ENCODE results near the gene CCDC51. TPM values are rescaled to one million over a fixed set of nuclear protein-coding genes. Genes with fewer than 3 reads are reported as not detected.

CCDC51 gene
- total and polyA plus RNA-seq, 4 donors = 6.6 to 14.4 (median 11.1) TPM

Other genes with a start within 250 kb of the CCDC51 start
- gene CAMP, start 216.6 kb downstream of the CCDC51 start, total RNA-seq = 1 to 10 TPM; 1.3 to 1.9 TPM
- 1 to 10 TPM; 1.5 to 5.5 TPM for gene CAMP, start 216.6 kb downstream of the CCDC51 start, polyA plus RNA-seq
- gene ZNF589, start 199.0 kb downstream of the CCDC51 start, total RNA-seq = 10 to 100 TPM; 13.1 to 14.7 TPM
- 1 to 10 TPM; 3.4 to 6.8 TPM for gene ZNF589, start 199.0 kb downstream of the CCDC51 start, polyA plus RNA-seq
- gene NME6, start 138.8 kb downstream of the CCDC51 start, total RNA-seq = 10 to 100 TPM; 27.1 to 35.4 TPM
- gene NME6, start 138.8 kb downstream of the CCDC51 start, polyA plus RNA-seq = 10 to 100 TPM; 18.2 to 19.3 TPM
- not detected for gene SPINK8, start 106.5 kb downstream of the CCDC51 start, total RNA-seq
- gene SPINK8, start 106.5 kb downstream of the CCDC51 start, polyA plus RNA-seq = not detected
- gene FBXW12, start 67.9 kb downstream of the CCDC51 start, total RNA-seq = not detected
- gene FBXW12, start 67.9 kb downstream of the CCDC51 start, polyA plus RNA-seq = not detected
- gene PLXNB1, start 10.0 kb downstream of the CCDC51 start, total RNA-seq = 100 to 1,000 TPM in 1 of 2 donors, 10 to 100 TPM in 1; 89.8 to 123 TPM
- gene PLXNB1, start 10.0 kb downstream of the CCDC51 start, polyA plus RNA-seq = 10 to 100 TPM; 36.0 to 82.4 TPM
- gene TMA7, start 138 bp upstream of the CCDC51 start, total RNA-seq = 100 to 1,000 TPM; 152 to 176 TPM
- 100 to 1,000 TPM; 302 to 985 TPM for gene TMA7, start 138 bp upstream of the CCDC51 start, polyA plus RNA-seq
- gene ATRIP, start 6.6 kb upstream of the CCDC51 start, total RNA-seq = 1 to 10 TPM; 7.1 to 7.6 TPM
- 1 to 10 TPM; 4.8 to 5.4 TPM for gene ATRIP, start 6.6 kb upstream of the CCDC51 start, polyA plus RNA-seq
- 100 to 1,000 TPM in 1 of 2 donors, 10 to 100 TPM in 1; 70.5 to 184 TPM for gene SHISA5, start 64.1 kb upstream of the CCDC51 start, total RNA-seq
- 100 to 1,000 TPM in 1 of 2 donors, 10 to 100 TPM in 1; 87.2 to 176 TPM for gene SHISA5, start 64.1 kb upstream of the CCDC51 start, polyA plus RNA-seq
- 10 to 100 TPM in 1 of 2 donors, 1 to 10 TPM in 1; 9.4 to 14.8 TPM for gene PFKFB4, start 116.7 kb upstream of the CCDC51 start, total RNA-seq
- 10 to 100 TPM in 1 of 2 donors, 1 to 10 TPM in 1; 3.6 to 15.9 TPM for gene PFKFB4, start 116.7 kb upstream of the CCDC51 start, polyA plus RNA-seq
- gene UCN2, start 123.7 kb upstream of the CCDC51 start, total RNA-seq = under 1 TPM in 1 of 2 donors, not detected in 1; 0.18 TPM
- gene UCN2, start 123.7 kb upstream of the CCDC51 start, polyA plus RNA-seq = under 1 TPM; 0.07 to 0.16 TPM
- gene COL7A1, start 155.2 kb upstream of the CCDC51 start, total RNA-seq = 10 to 100 TPM in 1 of 2 donors, 1 to 10 TPM in 1; 8.9 to 18.7 TPM
- gene COL7A1, start 155.2 kb upstream of the CCDC51 start, polyA plus RNA-seq = 1 to 10 TPM; 4.3 to 8.2 TPM
- gene UQCRC1, start 169.5 kb upstream of the CCDC51 start, total RNA-seq = 100 to 1,000 TPM in 1 of 2 donors, 10 to 100 TPM in 1; 98.5 to 188 TPM
- gene UQCRC1, start 169.5 kb upstream of the CCDC51 start, polyA plus RNA-seq = 100 to 1,000 TPM; 164 to 225 TPM
- gene TMEM89, start 181.7 kb upstream of the CCDC51 start, total RNA-seq = not detected
- under 1 TPM in 1 of 2 donors, not detected in 1; 0.22 TPM for gene TMEM89, start 181.7 kb upstream of the CCDC51 start, polyA plus RNA-seq
- gene SLC26A6, start 195.3 kb upstream of the CCDC51 start, total RNA-seq = 10 to 100 TPM; 14.6 to 24.5 TPM
- gene SLC26A6, start 195.3 kb upstream of the CCDC51 start, polyA plus RNA-seq = 10 to 100 TPM; 16.3 to 22.9 TPM
- gene CELSR3, start 222.8 kb upstream of the CCDC51 start, total RNA-seq = 1 to 10 TPM; 1.7 to 2.0 TPM
- gene CELSR3, start 222.8 kb upstream of the CCDC51 start, polyA plus RNA-seq = 1 to 10 TPM in 1 of 2 donors, under 1 TPM in 1; 0.71 to 1.2 TPM
- 10 to 100 TPM; 10.2 to 22.0 TPM for gene NCKIPSD, start 245.8 kb upstream of the CCDC51 start, total RNA-seq
- 10 to 100 TPM in 1 of 2 donors, 1 to 10 TPM in 1; 9.0 to 13.0 TPM for gene NCKIPSD, start 245.8 kb upstream of the CCDC51 start, polyA plus RNA-seq

All from lung (tissue), 4 donors.